DMS53 treated with DMSO at 0.1 percent for 48 hours (cell line): ENCODE measurements around the gene FGF18.

Source experiments
- DNase-seq: peaks from one replicate; lab custom pipeline; 2025; ENCODE audit not compliant: unreplicated experiment; lab: John Stamatoyannopoulos, UW

FGF18 gene

DNA sequence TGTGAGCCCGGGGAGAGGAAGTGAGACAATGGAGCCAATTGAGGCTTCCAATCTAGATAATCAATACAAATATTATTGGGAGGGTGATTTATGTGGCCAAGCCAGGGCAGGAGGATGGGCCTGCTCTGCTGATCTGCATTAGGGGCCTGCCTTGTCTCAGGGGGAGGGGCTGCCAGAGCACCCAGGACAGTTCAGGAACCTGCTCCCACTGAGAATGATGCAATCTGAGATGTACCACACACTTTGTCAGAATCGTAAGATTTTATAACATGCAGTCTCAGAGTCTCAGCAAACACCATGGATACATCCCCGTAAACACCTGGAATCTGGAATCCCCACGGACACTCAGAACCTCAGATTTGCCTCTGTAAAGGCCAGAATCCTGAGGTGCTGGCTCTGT lies 19.3 kb downstream of the FGF18 start:
- no peak for DNase-seq

DNA sequence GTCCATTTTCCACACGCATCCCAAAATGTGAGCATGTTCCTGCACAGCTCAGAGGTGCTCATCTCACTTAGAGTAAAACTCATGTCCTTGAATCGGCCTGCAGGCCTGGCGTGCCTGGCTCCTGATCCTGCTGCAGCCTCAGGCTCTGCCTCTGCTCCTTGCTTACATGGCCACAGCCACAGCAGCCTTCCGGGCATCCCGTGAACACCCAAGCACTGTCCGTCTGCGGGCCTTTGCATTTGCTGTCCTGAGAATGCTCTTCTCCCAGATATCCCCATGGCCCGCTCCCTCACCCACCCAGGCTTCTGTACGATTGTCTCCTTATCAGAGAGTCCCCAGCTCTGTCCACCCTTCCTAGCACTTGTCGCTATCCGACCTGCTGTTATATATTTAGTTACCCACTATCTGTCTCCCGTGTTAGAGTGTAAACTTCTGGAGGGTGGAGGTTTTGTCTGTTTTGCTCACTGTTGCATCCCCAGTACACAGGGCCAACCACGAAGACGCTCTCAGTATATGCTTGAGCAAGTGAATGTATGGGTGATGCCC lies 21.9 kb downstream of the FGF18 start:
- DNase-seq = no peak

DNA sequence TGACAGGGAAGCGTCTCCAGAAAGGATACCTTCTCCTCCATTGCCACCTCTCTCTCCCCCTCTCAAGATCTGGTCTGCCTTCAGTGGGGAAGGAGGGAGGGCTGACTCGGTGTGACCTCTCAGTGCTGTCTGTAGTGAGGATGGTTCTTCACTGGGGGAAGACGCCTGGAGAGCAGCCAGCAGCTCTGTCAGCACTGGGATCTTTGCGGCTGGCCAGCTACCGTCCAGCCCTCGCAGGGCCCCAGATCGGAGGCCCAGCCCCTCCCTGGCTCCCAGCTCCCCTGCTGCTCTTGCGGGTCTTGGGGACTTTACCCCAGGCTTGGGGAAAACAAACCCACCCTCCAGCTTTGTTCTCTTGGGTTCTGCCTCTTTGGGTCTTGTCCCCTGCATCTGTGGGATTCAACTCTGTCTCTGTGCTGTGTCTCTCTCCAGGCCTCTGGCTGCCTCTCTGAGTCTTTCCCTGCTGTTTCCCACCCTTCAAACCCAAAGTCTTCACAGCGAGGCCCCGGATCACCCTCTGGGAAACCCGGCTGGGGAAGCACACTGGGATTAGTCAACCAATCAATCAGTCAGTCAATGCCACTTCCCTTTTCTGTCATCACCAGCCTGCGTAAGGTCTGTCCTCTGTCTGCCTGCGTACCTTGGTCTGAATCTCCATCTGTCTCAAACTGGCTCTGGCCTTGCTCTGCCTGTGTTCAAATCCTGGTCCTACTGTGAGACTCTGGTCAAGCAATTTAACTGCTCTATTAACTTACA lies 23.0 kb downstream of the FGF18 start:
- DNase-seq = no peak

DNA sequence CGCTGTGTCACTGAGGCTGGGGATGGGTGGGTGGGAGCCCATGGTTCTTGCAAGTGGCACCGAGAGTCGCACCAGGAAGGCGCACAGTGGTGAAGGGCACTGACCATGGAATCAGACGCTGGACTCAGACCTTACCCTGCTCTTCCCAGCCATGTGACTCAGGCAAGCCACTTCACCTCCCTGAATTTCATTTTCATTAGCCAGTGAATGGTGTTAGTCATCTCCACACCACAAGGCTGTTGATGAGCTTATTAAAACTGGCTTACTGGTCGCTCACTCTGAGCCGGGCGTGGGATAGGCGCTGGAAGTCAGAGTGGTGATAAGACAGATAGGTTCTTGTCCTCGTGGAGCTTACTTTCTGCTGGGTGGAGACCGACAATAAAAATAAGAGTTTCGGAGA lies 25.1 kb downstream of the FGF18 start:
- DNase-seq = no peak

DNA sequence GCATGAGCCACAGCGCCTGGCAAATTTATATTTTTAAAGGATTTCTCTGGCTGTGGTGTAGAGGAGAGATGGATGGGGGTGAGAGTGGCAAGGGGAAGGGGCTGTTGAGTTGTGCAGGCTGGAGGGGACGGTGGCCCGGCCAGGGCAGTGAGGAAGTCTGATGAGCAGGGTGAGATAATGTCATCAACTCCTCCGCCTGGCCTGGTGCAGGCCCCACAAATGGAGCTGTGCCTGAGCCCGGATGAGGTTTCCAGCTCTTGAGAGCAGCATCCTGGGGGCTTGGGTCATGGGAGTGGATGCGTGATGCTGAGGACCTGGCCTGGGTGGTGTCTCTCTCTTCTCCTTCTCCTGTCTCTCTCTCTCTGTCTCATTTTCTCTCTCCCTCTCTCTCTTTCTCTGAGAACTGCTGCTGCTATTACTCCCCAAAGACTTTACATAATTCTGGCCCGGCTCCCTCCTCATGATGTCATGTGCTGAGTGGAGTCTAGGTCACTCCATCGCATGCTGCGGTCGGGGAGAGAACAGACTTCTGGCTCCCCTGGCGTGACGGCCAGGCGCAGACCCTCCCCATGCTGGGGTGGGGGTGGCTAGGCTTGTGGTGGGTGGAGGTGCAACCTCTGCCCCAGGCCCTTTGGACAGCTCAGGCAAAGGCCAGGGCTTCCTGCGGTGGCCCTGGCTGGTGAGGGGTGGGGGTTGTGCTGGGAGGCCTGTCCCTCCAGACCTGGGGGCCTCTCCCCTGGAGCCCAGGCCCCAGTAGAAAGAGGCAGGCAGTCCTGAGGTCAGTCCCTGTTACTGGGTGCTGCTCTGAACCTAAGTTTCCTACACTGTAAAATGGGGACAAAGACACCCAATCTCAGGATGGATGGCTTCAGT lies 26.4 kb downstream of the FGF18 start:
- DNase-seq = no peak

DNA sequence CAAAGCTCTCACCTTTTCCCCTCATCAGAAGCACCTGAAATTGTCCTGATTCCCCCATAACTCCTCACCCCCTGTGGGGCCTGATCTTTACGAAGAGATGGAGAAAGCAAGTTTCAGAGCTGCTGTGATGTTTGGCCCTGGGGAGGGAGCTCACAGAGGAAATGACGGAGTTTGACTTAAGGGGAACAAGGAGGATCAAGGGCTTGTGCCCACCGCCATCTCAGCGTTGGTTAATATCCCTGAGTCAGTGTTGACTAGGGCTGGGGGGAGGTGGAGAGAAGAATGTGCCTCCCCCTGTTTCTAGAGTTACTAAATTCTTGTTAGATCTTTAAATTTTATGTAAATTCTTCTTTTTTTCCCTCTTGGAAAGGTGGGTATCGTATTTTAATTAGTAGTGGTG lies 27.8 kb downstream of the FGF18 start:
- DNase-seq = no peak

DNA sequence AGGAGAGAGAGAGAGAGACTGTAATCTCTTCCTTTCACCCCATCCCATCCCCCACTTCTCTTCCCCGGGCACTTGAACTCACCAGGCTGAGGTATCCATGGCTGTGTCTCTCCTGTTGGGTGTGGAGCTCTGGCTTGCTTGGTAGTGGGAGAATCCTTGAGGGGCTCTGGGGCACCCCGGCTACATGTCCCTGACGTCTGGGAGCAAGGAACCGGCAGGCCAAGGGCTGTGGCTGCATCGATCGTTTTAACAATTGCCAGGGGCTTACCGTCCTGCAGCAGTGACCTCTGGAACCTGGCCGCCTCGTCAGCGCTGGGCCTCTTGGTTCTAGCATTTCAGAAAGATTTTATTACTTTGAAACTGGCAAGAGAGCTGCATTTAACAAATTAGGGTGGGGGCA lies 30.0 kb downstream of the FGF18 start:
- no peak for DNase-seq

DNA sequence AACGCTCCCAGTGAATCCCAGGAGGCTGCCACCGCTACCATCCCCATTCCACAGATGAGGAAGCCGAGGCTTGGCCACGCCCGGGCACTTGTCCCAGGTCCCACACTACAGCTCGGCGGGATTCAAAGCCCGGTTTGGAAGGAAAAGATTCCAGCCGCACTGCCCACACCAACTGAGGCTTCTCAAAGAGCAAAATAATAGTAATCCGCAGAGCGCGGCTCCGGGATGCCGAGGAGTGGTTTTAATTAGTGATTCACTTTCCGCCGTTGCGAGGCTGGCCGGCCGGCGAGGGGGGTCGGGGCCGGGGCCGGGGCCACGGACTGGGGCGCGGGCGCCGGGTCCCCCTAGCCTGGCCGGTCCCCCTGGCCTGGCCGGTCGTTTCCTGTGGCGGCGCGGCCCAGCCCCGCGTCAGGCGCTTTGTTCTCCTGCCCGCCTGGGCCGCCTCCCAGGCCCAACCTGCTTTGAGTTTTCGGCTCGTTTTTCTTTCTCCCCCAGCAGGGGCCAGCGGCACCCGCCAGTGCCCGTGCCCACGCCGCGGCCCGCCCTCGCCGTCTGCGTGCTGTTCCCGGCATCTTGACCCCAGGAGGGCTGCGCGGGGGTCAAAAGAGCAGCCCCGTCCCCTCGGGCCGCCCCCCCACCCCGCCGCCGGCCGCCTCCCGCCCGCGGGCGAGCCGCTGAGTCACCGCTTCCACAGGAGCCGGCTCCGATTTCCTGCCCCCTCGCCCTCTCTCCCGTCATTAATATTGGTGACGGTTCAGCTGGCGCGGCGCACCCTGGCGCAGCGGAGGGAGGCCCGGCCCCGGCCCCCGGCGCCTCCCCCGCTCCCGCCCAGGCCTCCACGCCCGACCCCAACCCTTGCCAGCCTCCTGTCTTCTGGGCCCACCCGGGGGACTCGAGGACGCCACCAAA lies 31.2 kb downstream of the FGF18 start:
- no peak for DNase-seq

DNA sequence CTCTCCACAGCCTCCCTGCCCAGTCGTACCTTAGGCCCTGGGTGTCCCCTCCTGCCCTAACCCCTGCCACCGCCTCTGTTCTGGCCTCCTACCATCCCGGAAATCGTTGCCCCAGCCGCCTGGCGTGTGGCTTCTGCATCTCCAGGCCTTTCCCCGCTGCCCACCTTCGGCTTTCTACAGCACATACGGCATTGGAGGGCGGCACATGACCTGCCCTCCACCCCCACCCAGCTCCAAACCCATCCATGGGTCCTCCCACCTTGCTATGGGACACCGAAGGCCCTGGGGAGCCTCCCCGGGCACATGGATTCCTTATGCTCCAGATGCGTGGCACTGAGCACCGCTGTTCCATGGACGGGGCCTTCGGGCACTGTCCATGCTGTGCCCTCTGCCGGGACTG lies 32.0 kb downstream of the FGF18 start:
- no peak for DNase-seq

DNA sequence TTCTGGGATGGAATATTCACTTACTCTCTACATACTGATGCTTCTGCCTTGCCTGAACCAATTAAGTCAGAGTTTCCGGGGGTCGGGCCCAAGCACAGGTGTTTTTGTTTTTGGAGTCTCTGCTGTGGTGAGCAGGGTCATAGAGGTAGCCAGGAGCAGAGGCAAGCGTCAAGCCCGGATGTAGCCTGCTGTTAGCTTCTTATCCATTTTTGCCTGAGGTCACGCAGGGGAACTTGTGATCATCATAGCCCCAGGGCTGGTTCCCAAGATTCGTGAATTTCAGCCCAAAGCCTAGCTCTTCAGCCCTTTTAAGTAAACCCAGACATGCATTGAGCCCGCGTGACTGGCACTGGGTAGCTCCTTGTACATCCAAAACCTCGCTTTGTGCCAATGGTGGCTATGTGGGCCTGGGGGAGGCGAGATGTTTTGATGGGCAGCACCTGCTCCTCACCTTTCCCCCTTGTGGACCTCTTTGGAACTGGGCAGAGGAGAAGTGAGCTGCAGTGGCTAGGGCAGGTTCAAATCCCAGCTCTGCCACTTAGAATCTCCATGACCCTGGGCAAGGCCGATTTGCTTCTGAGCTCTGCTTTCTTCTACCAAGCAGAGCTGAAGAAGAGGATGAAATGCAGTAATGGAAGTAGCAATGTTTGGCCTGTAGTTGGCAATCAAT lies 33.7 kb downstream of the FGF18 start:
- no peak for DNase-seq

DNA sequence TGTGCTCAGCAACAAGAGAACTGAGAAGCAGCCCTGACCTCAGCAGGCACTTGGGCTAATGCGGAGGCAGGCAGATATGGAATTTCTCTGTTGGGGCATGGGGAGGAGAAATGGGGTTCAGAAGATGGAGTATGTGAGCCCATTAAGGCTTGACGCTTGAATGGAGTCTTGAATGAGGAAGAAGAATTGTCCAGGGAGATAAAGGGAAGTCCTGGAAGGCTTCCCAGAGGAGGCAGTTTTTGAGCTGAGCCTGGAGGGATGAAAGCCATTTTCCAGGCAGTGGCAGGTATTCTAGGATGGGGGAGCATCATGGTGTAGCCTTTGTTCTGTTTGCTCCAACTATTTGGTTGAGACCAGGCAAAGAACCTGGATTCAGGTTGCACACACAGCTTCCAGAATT lies 34.5 kb downstream of the FGF18 start:
- DNase-seq = no peak

DNA sequence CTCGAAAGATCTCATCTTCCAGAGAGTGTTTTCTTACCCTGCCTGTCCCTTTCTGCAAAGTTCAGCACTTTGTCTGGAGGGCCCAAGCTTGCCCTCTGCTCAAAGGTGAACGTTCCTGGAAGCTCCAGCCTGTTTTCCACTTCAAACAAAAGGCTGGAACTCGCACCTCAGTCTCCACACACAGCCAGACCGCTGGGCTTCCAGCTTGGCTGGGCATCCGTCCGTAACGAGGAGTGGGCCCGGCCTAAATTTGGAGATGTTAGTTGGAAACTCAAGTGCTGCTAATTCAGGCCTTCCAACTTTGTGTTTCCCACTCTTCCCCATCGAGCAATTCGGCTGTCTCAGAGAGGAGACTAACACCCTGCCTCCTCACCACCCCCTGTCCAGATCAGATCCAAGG lies 35.1 kb downstream of the FGF18 start:
- DNase-seq = no peak

DNA sequence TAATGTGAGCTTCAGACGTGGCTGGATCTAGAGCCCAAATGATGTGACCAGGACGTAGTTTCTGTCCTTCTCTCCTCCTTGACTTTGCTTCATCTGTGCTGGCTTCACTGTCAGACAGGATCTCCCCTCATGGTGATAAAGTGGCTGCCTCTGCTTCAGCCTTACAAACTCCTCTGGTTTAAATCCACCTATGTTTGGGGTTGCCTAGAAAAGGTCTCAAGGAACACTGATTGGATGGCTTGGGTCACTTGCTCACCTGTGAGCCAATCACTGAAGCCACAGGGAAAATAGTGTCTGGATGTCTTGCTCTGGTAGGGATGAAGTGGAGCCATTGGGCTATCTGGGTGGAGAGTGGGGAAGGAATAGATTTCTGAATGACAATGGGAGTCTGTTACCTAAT lies 36.1 kb downstream of the FGF18 start:
- DNase-seq = no peak

DNA sequence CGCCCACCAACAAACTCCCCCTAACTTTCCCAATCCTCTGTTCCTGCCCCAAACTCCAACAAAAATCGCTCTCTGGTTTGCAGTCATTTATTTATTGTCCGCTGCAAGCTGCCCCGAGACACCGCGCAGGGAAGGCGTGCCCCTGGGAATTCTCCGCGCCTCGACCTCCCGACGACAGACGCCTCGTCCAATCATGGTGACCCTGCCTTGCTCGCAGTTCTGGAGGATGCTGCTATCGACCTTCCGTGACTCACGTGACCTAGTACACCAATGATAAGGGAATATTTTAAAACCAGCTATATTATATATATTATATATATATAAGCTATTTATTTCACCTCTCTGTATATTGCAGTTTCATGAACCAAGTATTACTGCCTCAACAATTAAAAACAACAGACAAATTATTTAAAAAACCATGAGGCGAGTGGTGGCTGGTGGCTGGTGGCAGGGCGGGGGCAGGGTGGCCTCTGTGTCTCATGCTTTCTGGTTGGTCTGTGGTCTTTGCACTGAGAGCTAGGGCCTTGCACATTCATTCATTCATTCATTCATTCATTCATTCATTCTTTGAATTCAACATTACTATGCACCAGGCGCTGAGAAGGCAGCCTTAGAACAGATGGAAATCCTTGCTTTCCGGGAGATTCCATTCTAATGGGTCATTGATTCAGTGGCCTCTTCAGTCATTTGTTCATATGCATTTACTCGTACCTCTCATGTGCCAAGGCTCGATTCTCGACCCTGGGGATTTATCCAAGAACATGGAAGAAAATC lies 37.9 kb downstream of the FGF18 start:
- no peak for DNase-seq

DNA sequence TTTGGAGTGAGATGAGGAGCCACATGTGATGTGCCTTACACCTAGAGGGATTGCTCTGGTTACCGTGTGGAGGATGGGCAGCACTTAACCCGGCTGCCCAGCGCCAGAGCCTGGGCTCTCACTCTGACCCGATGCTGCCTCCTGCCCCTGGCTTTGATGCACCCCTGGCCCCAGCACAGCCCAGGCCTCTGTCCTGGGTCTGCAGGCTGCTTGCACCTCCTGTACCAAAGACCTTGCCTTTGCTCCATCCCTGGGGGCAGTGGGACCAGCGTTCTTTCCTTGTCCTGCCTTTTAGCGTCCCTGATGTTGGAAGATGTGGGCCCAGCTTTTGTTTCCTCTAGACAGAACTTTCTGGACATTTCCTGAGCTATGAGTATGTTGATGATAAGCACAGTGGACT lies 40.4 kb downstream of the FGF18 start:
- no peak for DNase-seq

DNA sequence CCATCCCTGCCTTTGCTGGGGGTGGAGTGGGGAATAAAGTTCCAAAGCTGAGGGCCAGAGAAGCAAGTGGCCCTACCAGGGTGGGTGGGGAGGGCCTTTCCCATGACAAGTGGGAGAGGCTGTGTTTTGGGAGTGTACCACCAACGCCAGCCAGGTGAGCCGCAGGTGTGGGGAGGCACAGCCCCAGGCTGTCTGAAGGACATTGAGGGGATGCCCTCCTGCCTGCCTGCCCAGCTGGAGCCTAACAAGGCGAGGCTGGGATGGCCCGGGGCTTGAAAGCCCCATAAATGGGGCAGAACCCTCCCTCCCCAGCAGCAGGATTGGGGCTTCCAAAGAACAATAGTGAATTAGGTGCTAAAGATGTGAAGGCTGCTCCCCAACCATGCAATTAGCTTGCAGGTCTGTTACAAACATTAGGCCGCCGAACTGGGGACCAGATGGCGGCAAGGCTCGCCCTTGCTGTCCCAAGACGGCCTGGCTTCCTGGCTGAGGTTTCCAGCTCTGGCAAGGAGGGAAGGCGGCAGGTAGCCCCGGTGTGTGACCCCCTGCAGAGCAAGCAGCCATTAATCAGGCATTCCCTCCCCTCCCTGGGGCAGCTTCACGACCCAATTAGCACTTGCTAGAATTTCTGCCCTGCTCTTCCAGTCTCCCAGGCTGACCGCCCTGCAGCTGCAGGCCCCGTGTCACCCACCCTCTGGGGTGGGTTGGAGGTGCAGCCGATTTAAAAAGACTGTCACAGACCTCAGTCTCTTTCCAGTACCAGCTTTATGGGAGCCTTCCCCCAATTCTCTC lies 42.9 kb downstream of the FGF18 start:
- no peak for DNase-seq

DNA sequence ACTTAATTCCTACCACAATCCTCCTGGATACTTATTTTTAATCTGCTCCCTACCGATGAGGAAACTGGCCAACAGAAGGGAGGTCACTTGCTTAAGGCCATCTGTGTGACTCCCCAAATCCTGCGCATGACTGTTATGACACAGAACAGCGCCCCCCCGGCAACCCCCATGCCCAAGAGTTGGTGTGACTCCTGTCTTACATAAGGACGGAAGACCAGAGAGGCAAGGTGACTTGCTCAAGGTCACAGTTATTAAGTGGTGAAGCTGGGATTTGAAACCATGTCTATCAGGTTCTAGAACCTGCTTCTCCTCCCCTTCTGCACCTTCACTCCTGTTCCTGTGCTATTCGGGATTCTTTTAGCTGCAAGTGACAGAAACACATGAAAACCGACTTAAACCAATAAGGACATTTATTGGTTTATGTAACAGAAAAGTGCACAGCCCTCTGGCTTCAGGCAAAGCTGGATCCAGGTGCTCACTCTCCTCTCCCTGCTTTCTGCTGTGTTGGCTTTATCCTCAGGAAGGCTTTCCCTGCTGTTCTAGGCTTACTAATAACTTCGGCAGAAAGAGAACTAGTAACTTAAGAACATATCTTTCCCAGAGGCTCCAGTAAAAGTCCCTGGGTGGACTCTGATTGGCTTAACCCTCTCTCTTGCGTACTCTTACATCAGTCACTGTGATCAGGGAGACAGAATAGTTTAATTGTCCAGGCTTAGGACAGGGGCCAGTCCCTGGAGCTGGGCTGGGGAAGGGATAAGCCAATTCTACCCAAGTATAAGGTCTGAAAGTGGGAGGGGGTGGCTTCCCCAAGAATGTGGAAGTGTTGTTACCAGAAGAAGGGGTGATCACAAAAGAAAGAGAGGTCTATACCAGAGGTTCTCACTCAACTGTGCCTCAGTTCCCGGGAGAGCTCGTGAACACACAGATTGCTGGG lies 43.7 kb downstream of the FGF18 start:
- DNase-seq = no peak

DNA sequence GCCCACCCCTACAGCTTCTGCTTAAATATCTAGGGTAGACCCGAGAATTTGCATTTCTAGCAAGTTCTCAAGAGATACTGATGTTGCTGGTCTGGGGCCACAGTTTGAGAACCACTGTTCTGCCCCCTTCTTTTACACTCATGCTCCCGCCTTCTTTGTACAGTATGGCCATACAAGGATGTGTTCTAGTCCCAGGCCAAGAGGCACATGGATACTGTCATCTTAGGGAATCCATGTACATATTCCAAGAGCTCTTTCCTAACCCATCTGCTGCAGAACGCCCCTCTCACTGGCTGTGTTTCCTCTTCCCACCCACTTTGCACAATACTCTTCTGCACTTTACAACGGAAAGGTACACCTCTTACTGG lies 44.4 kb downstream of the FGF18 start:
- no peak for DNase-seq
